ENCODE data around the gene RABGGTB.

DNA sequence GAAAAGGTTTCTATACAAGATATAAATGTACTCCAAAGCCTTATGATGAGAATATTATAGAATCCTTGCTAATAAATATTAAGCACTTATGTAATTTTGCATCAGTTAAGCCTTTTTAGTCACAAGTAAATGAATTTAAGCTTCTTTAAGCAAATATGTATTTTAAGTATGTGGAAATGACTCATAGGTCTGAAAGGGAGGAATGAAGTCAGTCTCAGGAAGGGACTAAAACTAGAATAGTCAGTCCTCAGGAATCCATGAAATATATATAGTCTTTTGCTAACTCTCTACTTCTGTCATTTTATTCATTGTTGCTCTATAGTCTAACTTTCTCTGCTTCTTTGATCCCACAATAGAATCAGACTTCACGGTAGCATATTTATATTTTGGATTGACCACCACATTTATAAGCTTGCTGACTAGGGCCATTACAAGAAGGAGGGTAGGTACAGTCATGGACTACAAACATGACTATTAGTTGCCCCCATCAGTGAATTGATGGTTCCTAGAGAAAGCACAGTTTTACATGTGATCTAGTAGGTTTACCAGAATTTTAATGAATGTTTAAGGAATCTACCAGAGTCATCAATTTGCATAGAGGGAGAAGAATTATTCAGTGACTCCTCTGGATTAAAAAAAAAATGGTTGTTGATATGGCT is 20.2 kb upstream of the RABGGTB start:
- TF ChIP-seq, protein P1, sequence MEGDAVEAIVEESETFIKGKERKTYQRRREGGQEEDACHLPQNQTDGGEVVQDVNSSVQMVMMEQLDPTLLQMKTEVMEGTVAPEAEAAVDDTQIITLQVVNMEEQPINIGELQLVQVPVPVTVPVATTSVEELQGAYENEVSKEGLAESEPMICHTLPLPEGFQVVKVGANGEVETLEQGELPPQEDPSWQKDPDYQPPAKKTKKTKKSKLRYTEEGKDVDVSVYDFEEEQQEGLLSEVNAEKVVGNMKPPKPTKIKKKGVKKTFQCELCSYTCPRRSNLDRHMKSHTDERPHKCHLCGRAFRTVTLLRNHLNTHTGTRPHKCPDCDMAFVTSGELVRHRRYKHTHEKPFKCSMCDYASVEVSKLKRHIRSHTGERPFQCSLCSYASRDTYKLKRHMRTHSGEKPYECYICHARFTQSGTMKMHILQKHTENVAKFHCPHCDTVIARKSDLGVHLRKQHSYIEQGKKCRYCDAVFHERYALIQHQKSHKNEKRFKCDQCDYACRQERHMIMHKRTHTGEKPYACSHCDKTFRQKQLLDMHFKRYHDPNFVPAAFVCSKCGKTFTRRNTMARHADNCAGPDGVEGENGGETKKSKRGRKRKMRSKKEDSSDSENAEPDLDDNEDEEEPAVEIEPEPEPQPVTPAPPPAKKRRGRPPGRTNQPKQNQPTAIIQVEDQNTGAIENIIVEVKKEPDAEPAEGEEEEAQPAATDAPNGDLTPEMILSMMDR (IDR thresholded peaks at IDR 0.05): no peak
- TF ChIP-seq POLR2A (IDR thresholded peaks at IDR 0.05): no peak
